ENCODE measurements around the gene CCDC181. TPM values are rescaled to one million over a fixed set of nuclear protein-coding genes. Genes with fewer than 3 reads are reported as not detected.

Gene CCDC181
- total and polyA plus RNA-seq, 2 of the 8 experiments (the other 6 are each of a cell fraction or from before 2014, with no cell fraction given) = 1.2 to 3.7 TPM

DNA sequence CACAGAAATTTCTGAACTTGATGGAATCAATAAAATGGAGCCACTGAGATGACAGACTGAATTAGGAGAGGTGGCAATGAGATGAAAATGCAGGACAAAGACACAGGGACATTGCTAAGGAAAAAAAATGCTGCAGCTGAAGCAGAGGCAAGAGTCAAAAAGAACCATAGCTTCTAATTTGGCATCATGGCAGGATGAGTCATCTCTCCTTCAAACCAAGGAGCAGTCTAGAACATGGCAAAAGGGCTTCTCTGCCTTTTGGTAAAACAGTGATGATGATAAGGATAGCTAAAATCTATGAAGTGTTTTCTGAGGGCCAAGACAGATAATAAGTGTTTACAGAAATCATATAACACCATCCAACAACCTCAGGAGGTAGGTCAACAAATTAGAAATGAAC, 41.7 kb upstream of the CCDC181 start:
- H2BK20ac ChIP-seq (ENCODE audit: low read length) = no peak overlapping the region
- no peak overlapping the region for H3K23ac ChIP-seq (ENCODE audit: insufficient read length)
- H3K14ac ChIP-seq (ENCODE audit: insufficient read length) = no peak overlapping the region
- CTCF ChIA-PET (ENCODE audit: partially characterized antibody) = interaction anchor here (1.0 to 2.3 kb wide), 4 partner anchors 14 to 78 kb away, joined by 3 to 10 read pairs (median 4); no protein-coding TSS in a partner anchor
- H4K5ac ChIP-seq (ENCODE audit: insufficient read length, low read depth, low read length) = no peak overlapping the region
- H4K20me1 ChIP-seq (replicated peaks in 1 of 2; ENCODE audit: control insufficient read depth in 1 of 2, insufficient read depth in 2 of 2, low read length in 2 of 2) = peaks cover 0 to 2% of the 10 kb centered on the region in 2 experiments
- no peak overlapping the region for H2AK5ac ChIP-seq (ENCODE audit: low read depth, low read length)
- no peak overlapping the region for H4K91ac ChIP-seq (replicated peaks; ENCODE audit: insufficient read length, low read length)
- H3K27ac ChIP-seq (ENCODE audit: low read depth, low read length) = no peak overlapping the region
- H3K4ac ChIP-seq (replicated peaks; ENCODE audit: insufficient read length, low read depth, low read length) = no peak overlapping the region
- no peak overlapping the region for H3K4me2 ChIP-seq (ENCODE audit: insufficient read depth in 1 of 2, low read depth in 2 of 2, low read length in 2 of 2)
- no peaks in the 10 kb centered on the region for H3K27me3 ChIP-seq (replicated peaks in 1 of 4; ENCODE audit: control insufficient read depth in 3 of 4, extremely low read depth in 1 of 4, insufficient read depth in 3 of 4, low read length in 3 of 4)
- no peak overlapping the region for H2BK5ac ChIP-seq (ENCODE audit: low read depth, low read length)
- POLR2A ChIA-PET (ENCODE audit: partially characterized antibody) = interaction anchor here (1.5 kb wide), 1 partner anchor 19 kb away, joined by 3 read pairs; no protein-coding TSS in a partner anchor
- no peak overlapping the region for H2BK15ac ChIP-seq (ENCODE audit: low read length)
- peaks cover 0 to 17% (median 6%) of the 10 kb centered on the region in 4 experiments; a peak in 5 of 8 replicates for H3K36me3 ChIP-seq (ENCODE audit: control insufficient read depth in 2 of 4, insufficient read depth in 4 of 4, low read length in 3 of 4)
- DNase-seq (ENCODE audit: low read depth in 1 of 2, low spot score in 2 of 2) (no peak), FAIRE-seq (no peak)
- H2BK120ac ChIP-seq (replicated peaks; ENCODE audit: low read depth, low read length) = no peak overlapping the region
- H2BK12ac ChIP-seq (ENCODE audit: low read depth, low read length) = no peak overlapping the region
- no peak overlapping the region for H4K8ac ChIP-seq (ENCODE audit: extremely low read depth, insufficient read depth, low read length)
- H3K56ac ChIP-seq (replicated peaks; ENCODE audit: insufficient read length, low read depth, low read length) = no peak overlapping the region
- no peak overlapping the region for H3K4me3 ChIP-seq (ENCODE audit: extremely low read depth in 1 of 4, insufficient read depth in 2 of 4, low read depth in 3 of 4, low read length in 4 of 4)
- no peak overlapping the region for H2AFZ ChIP-seq (ENCODE audit: low read length)
- no peak overlapping the region for H3K18ac ChIP-seq (ENCODE audit: extremely low read depth, low read length)
- no peaks in the 10 kb centered on the region for H3K9me3 ChIP-seq (ENCODE audit: insufficient read depth in 2 of 2, low read depth in 1 of 2, low read length in 1 of 2)
- H3K79me2 ChIP-seq (ENCODE audit: control insufficient read depth in 1 of 2, insufficient read depth in 2 of 2, low read length in 2 of 2) = no peaks in the 10 kb centered on the region
- H3K4me1 ChIP-seq (replicated peaks in 1 of 4; ENCODE audit: control insufficient read depth in 3 of 4, insufficient read depth in 4 of 4, low read length in 3 of 4) = no peaks in the 10 kb centered on the region
- no peaks in the 10 kb centered on the region for H3K23me2 ChIP-seq (ENCODE audit: low read depth, low read length)
- no peak overlapping the region for H3K9ac ChIP-seq (replicated peaks in 1 of 4; ENCODE audit: extremely low read depth in 1 of 4, low read depth in 3 of 4, low read length in 3 of 4)
- H3K79me1 ChIP-seq (ENCODE audit: low read depth, low read length) = no peaks in the 10 kb centered on the region; the same call in 1 of the 2 replicates
- TF ChIP-seq CTBP2 (IDR thresholded peaks at IDR 0.05; ENCODE audit: borderline replicate concordance, insufficient read depth, insufficient read length, low read length) (no peak), EZH2 (IDR thresholded peaks at IDR 0.05; ENCODE audit: low read depth, low read length, severe bottlenecking) (no peak), NANOG (IDR thresholded peaks at IDR 0.05; ENCODE audit: insufficient read depth, low read depth, low read length, poor library complexity, severe bottlenecking) (no peak), SP2 (IDR thresholded peaks at IDR 0.05; ENCODE audit: low read length) (no peak), CHD1 (IDR thresholded peaks at IDR 0.05; ENCODE audit: low read depth, low read length) (no peak), RXRA (IDR thresholded peaks at IDR 0.05; ENCODE audit: insufficient read depth, low read depth, low read length) (no peak), RBBP5 (IDR thresholded peaks at IDR 0.05; ENCODE audit: borderline replicate concordance, low read depth, low read length) (no peak), KDM1A (IDR thresholded peaks at IDR 0.05; ENCODE audit: borderline replicate concordance, low read length) (no peak), KDM5A (IDR thresholded peaks at IDR 0.05; ENCODE audit: low read length) (no peak)
- TF ChIP-seq, protein P1, sequence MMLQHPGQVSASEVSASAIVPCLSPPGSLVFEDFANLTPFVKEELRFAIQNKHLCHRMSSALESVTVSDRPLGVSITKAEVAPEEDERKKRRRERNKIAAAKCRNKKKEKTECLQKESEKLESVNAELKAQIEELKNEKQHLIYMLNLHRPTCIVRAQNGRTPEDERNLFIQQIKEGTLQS (IDR thresholded peaks at IDR 0.05; ENCODE audit: insufficient read depth, low read depth, low read length) = no peak
- TF ChIP-seq, protein P2, sequence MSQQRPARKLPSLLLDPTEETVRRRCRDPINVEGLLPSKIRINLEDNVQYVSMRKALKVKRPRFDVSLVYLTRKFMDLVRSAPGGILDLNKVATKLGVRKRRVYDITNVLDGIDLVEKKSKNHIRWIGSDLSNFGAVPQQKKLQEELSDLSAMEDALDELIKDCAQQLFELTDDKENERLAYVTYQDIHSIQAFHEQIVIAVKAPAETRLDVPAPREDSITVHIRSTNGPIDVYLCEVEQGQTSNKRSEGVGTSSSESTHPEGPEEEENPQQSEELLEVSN (IDR thresholded peaks at IDR 0.05) = no peak
- TF ChIP-seq, protein P3, sequence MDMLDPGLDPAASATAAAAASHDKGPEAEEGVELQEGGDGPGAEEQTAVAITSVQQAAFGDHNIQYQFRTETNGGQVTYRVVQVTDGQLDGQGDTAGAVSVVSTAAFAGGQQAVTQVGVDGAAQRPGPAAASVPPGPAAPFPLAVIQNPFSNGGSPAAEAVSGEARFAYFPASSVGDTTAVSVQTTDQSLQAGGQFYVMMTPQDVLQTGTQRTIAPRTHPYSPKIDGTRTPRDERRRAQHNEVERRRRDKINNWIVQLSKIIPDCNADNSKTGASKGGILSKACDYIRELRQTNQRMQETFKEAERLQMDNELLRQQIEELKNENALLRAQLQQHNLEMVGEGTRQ (IDR thresholded peaks at IDR 0.05; ENCODE audit: low read length) = no peak
